K562 (cell line): ENCODE measurements around the gene CASP9. TPM values are rescaled to one million over a fixed set of nuclear protein-coding genes. Genes with fewer than 3 reads are reported as not detected.

Experiments used
- ATAC-seq: fragments of 200-7000 bp; cut with Tn5 transposase; 3 replicates; pipeline ENCODE4 v1.9.1; 2020; ENCODE audit warnings: moderate library complexity
- BruUV-seq: library from RNA; stranded (reverse); fragments of 400-500 nt; replicated peaks from 2 replicates; lab custom pipeline; 2021; lab: Mats Ljungman, UMichigan
- CTCF ChIA-PET: fragments of 300-600 bp; formaldehyde crosslinking; extraction: SDS; loops from one replicate; lab custom pipeline; 2021; ENCODE audit warnings: low intra/inter-chr PET ratio; lab: Yijun Ruan, JAX
- POLR2A ChIA-PET: fragments of 300-600, 350-650 bp; sonication (Branson Sonifier 250); formaldehyde crosslinking; extraction: SDS; loops from one replicate; lab custom pipeline; 2021; ENCODE audit warnings: antibody characterized with exemption, inconsistent platforms; lab: Yijun Ruan, JAX
- DNase-seq, 4 experiments: peaks; one replicate each; pipeline versions ENCODE4 v3.0.0 to v3.0.0-alpha.2; 2011 to 2018; ENCODE audit warnings: low spot score in 3 of 4, mixed read lengths in 3 of 4; ENCODE audit errors: extremely low read depth in 1 of 4
- FAIRE-seq: peaks from 2 replicates; lab custom pipeline; 2011; peaks lifted over from hg19 to GRCh38; lab: Jason Lieb, UNC
- H2AFZ ChIP-seq: 2 replicates; pipeline ENCODE4 v1.6.0; 2011; ENCODE audit warnings: low read depth, low read length, control low read depth, inconsistent platforms
- H3K27ac ChIP-seq: fragments of 200-600 bp; 3 replicates; pipeline ENCODE4 v1.8.0; 2011; ENCODE audit warnings: low read depth, mild to moderate bottlenecking, control low read depth, inconsistent platforms, low read length, moderate library complexity, mixed read lengths; ENCODE audit errors: extremely low read depth
- H3K27me3 ChIP-seq, 2 experiments: fragments of 300-600 bp in 1 of 2; 2 replicates in 1 of 2; 3 replicates in 1 of 2; pipeline versions ENCODE4 v1.6.0 to v1.8.0; 2011; ENCODE audit warnings: inconsistent platforms in 2 of 2, low read length in 2 of 2, mild to moderate bottlenecking in 1 of 2, mixed read lengths in 1 of 2, moderate library complexity in 1 of 2; ENCODE audit not compliant: control insufficient read depth in 2 of 2, insufficient read depth in 2 of 2
- H3K36me3 ChIP-seq: fragments of 300-600 bp; 3 replicates; pipeline ENCODE4 v1.8.0; 2011; ENCODE audit warnings: mild to moderate bottlenecking, low read length, inconsistent platforms; ENCODE audit not compliant: control insufficient read depth, insufficient read depth
- H3K4me1 ChIP-seq, 2 experiments: fragments of 200-600 bp in 1 of 2; replicated peaks in 1 of 2; 2 replicates in 1 of 2; 3 replicates in 1 of 2; pipeline versions ENCODE4 v1.5.1 to v1.8.0; 2011; ENCODE audit warnings: inconsistent platforms in 2 of 2, low read length in 2 of 2, mild to moderate bottlenecking in 1 of 2, mixed read lengths in 1 of 2, moderate library complexity in 1 of 2; ENCODE audit not compliant: control insufficient read depth in 2 of 2, insufficient read depth in 2 of 2
- H3K4me2 ChIP-seq: 2 replicates; pipeline ENCODE4 v1.6.1; 2011; ENCODE audit warnings: low read length, control low read depth, inconsistent platforms, mixed read lengths; ENCODE audit not compliant: insufficient read depth
- H3K4me3 ChIP-seq: fragments of 200-600 bp; sonication (generic), shearing (Covaris generic); 2 replicates; pipeline ENCODE4 v1.5.1; 2016; ENCODE audit warnings: control low read depth, inconsistent platforms
- H3K79me2 ChIP-seq: fragments of 200-600 bp; 3 replicates; pipeline ENCODE4 v1.8.0; 2011; ENCODE audit warnings: low read length, inconsistent platforms; ENCODE audit not compliant: control insufficient read depth, insufficient read depth
- H3K9ac ChIP-seq, 2 experiments: 2 replicates each; pipeline versions ENCODE4 v1.6.0 to v1.6.1; 2011; ENCODE audit warnings: low read depth in 2 of 2, low read length in 2 of 2, control low read depth in 1 of 2, inconsistent platforms in 1 of 2, mild to moderate bottlenecking in 1 of 2, mixed read lengths in 1 of 2; ENCODE audit not compliant: insufficient read depth in 1 of 2
- H3K9me1 ChIP-seq: one replicate; pipeline ENCODE4 v1.6.0; 2011; ENCODE audit warnings: inconsistent platforms, mild to moderate bottlenecking, low read length, moderate library complexity; ENCODE audit not compliant: control insufficient read depth, insufficient read depth
- H3K9me3 ChIP-seq: replicated peaks from 2 replicates; pipeline ENCODE4 v1.5.1; 2011; ENCODE audit warnings: low read depth, low read length, inconsistent platforms; ENCODE audit not compliant: control insufficient read depth, insufficient read depth
- H4K20me1 ChIP-seq: replicated peaks from 2 replicates; pipeline ENCODE4 v1.6.1; 2011; ENCODE audit warnings: low read length, inconsistent platforms, mixed read lengths; ENCODE audit not compliant: control insufficient read depth, insufficient read depth
- CHD7 ChIP-seq: fragments of 200-600 bp; sonication (generic); IDR thresholded peaks from one replicate; pipeline ENCODE4 v1.6.1; 2012; ENCODE audit warnings: mild to moderate bottlenecking, low read depth, low read length, inconsistent platforms
- L3MBTL2 ChIP-seq: fragments of 450-650 bp; IDR thresholded peaks from 2 replicates; pipeline ENCODE4 v1.6.1; 2016; ENCODE audit warnings: mild to moderate bottlenecking, moderate library complexity
- MNT ChIP-seq, 2 experiments: fragments of 450-650 bp; conservative IDR thresholded peaks; 2 replicates each; pipeline ENCODE4 v1.6.1; 2017; ENCODE audit warnings: mild to moderate bottlenecking in 2 of 2, moderate library complexity in 2 of 2
- RAD51 ChIP-seq: fragments of 450-650 bp; IDR thresholded peaks from 2 replicates; pipeline ENCODE4 v1.7.1; 2016; ENCODE audit warnings: low read depth, mild to moderate bottlenecking, borderline replicate concordance
- WGBS: fragments of 100-300 bp; shearing (Covaris generic); methylation state at CpG from one replicate; pipeline ENCODE4 v1.1.6; 2016; ENCODE audit warnings: low coverage, mixed read lengths; ENCODE audit not compliant: insufficient coverage; ENCODE audit errors: missing lambda C conversion rate; 5-methylcytosine and 5-hydroxymethylcytosine counted together
- in situ Hi-C: fragments of 300-500 bp; cut with MboI; formaldehyde crosslinking; loops from 4 replicates; pipeline ENCODE4 v1.15.0; 2018; ENCODE audit warnings: inconsistent platforms, mixed read lengths
- intact Hi-C: fragments of 100-400 bp; cut with micrococcal nuclease; formaldehyde crosslinking; loops from 2 replicates; pipeline ENCODE4 v1.14.2; 2022
- polyA plus RNA-seq, 8 experiments: library from polyadenylated mRNA; depleted of rRNA in 4 of 8; stranded (reverse) in 5 of 8; unstranded in 3 of 8; fragments of >200 nt; fragmentation: Nextera tagmentation in 2 of 8; fragmentation: Illumina TruSeq in 1 of 8; extraction: Ambion mirVana in 2 of 8; extraction: Trizol in 1 of 8; gene quantifications; 2 replicates each; pipeline versions ENCODE4 v1.2.1 to v1.2.3, GENCODE V29; 2011 to 2014; ENCODE audit warnings: inconsistent platforms in 1 of 8, missing spikeins in 1 of 8
- total RNA-seq, 7 experiments: library from RNA; depleted of rRNA in 6 of 7; stranded (reverse); fragments of >200 nt in 6 of 7; fragmentation: Illumina TruSeq in 2 of 7; extraction: Trizol in 2 of 7; gene quantifications; 2 replicates each; pipeline versions ENCODE4 v1.2.1 to v1.2.3, GENCODE V29; 2011 to 2021; ENCODE audit warnings: low replicate concordance in 1 of 7

The CASP9 gene
- total and polyA plus RNA-seq, 9 of the 15 experiments (the other 6 are each of a cell fraction or from before 2014, with no cell fraction given) = 10.8 to 54.1 (median 30.7) TPM

GRCh38 chr1:15469361-15469760 is 54.7 kb downstream of the CASP9 start:
- no peak overlapping the region for H3K9ac ChIP-seq
- intact Hi-C loops (no loop called here), in situ Hi-C loops (no loop called here)
- TF ChIP-seq MNT (conservative IDR thresholded peaks at IDR 0.05) (peak in 1 of 2 experiments; percentile 32; a peak in 1 of 4 replicates), CHD7 (no peak), L3MBTL2 (0 out of 2 replicates have a peak, but pooled peaks have one; percentile 14), RAD51 (0 out of 2 replicates have a peak, but pooled peaks have one; percentile 7)
- FAIRE-seq (no peak), ATAC-seq (no peak), DNase-seq (no peak)
- 2% methylated on average over 3 of the region's 3 CpGs for WGBS
- no peaks in the 10 kb centered on the region for H4K20me1 ChIP-seq
- H3K4me2 ChIP-seq = no peak overlapping the region
- POLR2A ChIA-PET = interaction anchor here (0.7 to 0.8 kb wide), 2 partner anchors 124 to 152 kb away, joined by 3 to 4 read pairs; no protein-coding TSS in a partner anchor
- no peaks in the 10 kb centered on the region for H3K9me1 ChIP-seq
- H3K4me3 ChIP-seq = no peak overlapping the region
- H3K27ac ChIP-seq = no peak overlapping the region
- no peak overlapping the region for H2AFZ ChIP-seq
- CTCF ChIA-PET = no interaction called here
- no peaks in the 10 kb centered on the region for H3K79me2 ChIP-seq
- no peaks in the 10 kb centered on the region for H3K36me3 ChIP-seq
- peaks cover 0 to 6% of the 10 kb centered on the region in 2 experiments; a peak in 3 of 5 replicates for H3K4me1 ChIP-seq
- BruUV-seq = no TSS peak
- H3K9me3 ChIP-seq = no peaks in the 10 kb centered on the region
- H3K27me3 ChIP-seq = 0 out of 5 replicates have a peak, but pooled peaks cover 0 to 7% of the 10 kb centered on the region in 2 experiments
